ENCODE data around the gene ATCAY.
"Not testable (repeated sequence)": the region's sequence is repeated elsewhere in the genome, so short reads cannot be mapped to it uniquely, and the experiment has no call there.

ATCAY gene

GRCh38 chr19:3904233-3904632, 23.7 kb downstream of the ATCAY start:
- no peak for DNase-seq

DNA sequence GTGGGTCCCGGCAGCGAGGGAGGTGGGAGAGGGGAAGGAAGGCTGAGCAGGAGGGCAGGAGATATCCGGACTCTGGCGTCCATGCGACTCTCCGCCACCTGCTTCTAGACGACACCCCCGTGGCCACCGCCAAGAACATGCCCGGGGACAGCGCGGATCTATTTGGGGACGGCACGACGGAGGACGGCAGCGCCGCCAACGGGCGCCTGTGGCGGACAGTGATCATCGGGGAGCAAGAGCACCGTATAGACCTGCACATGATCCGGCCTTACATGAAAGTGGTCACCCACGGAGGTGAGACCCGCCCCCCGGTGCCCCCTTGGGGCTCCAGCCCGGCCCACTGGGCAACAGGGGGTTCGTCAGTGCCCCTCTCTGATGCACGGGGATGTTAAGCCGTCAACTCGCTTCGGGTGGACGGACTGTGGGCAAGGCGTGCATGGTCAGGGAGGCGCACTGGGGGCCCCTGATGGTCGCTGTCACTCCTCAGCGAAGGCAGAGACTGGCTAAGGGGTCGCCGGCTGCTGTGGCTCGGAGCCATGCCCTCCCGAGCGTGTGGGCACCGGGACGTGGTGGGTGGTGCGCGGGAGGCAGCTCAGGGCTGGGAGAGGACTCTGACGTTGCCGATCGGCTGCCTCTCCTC, 27.3 kb downstream of the ATCAY start:
- no peak for DNase-seq

- DNase-seq, result no peak
Observed at GRCh38 chr19:3908266-3909054, 28.0 kb downstream of the ATCAY start.

DNA sequence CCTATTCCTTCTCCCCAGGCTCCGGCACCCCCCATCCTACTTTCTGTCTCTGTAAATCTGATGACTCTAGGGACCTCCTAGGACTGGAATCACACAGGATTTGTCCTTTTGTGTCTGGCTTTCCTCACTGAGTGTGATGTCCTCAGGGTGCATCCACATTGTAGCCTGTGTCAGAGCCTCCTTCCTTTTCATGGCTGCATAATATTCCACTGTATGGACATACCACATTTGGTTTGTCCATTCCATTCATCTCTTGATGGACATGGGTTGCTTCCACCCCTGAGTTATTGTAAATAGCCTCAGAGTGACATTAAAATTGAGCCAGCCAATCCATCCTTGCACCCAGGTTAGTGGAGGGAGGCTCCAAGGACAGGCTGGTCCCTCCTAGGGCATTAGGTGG, 29.6 kb downstream of the ATCAY start:
- no peak for DNase-seq

DNA sequence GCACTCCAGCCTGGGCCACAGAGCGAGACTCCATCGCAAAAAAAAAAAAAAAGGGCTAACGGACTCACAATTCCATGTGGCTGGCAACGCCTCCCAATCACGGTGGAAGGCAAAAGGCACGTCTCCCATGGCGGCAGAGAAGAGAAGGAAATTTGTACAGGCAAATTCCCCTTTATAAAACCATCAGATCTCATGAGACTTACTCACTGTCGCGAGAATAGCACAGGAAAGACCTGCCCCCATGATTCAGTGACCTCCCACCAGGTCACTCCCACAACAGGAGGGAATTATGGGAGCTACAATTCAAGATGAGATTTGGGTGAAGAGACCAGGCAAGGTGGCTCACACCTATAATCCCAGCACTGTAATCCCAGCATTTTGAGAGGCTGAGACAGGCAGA, 33.7 kb downstream of the ATCAY start:
- DNase-seq, result no peak

DNA sequence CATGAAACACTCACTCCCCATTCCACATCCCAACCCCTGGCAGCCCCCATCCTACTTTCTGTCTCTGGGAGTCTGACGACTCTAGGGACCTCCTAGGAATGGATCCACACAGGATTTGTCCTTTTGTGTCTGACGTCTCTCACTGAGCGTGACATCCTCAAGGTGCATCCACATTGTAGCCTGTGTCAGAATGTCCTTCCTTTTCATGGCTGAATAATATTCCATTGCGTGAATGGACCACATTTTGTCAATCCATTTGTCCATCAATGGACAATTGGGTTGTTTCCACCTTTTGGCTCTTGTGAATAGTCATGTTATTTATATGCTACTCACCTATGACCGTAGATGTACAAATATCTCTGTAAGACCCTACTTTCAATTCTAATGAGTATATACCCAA, 35.5 kb downstream of the ATCAY start:
- DNase-seq, result no peak

DNA sequence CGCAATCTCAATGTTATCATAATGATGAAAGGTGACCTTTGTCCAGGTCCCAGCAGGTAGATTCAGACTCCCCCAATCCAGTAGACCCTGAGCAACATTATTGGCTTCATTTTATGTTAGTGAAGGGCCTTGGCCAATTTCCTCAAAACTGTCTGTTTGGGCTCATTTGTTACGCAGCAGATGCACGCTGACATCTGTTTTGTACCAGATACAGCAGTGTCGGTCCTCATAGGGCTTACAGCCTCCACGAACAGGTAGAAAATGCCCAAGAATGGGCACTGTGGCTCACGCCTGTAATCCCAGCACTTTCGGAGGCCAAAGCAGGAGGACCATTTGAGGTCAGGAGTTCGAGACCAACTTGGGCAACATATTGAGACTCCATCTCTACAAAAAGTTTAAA, 39.3 kb downstream of the ATCAY start:
- no peak for DNase-seq

DNA sequence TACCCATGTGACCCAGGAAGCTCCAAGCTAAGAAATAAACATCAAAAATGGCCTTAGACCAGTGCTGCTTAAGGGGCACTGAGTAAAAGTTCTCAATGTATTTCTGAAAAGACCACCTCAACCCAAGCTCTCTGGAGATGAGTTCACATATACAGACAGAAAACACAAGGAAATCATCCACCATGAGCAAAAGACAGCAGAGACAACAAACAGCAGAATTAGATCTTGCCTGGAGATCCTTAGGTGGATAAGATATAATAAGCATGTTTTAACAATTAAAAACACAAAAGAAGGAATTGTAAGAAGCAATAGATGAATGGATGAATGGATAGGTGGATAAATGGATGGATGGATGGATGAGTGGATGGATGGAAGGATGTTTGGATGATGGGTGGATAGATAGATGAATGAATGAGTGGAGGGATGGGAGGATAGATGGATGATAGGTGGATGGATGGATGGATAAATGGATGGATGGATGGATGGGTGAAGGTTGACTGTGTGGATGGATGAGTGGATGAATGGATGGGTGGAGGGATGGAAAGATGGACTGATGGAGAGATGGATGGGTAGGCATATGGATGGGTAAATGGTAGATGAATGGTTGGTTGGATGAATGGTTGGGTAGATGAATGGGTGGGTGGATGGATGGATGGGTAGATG, 42.7 kb downstream of the ATCAY start:
- DNase-seq, result no peak

GRCh38 chr19:3923912-3924311, 43.4 kb downstream of the ATCAY start:
- DNase-seq, result no peak

GRCh38 chr19:3931041-3931440, 50.6 kb downstream of the ATCAY start:
- no peak for DNase-seq

DNA sequence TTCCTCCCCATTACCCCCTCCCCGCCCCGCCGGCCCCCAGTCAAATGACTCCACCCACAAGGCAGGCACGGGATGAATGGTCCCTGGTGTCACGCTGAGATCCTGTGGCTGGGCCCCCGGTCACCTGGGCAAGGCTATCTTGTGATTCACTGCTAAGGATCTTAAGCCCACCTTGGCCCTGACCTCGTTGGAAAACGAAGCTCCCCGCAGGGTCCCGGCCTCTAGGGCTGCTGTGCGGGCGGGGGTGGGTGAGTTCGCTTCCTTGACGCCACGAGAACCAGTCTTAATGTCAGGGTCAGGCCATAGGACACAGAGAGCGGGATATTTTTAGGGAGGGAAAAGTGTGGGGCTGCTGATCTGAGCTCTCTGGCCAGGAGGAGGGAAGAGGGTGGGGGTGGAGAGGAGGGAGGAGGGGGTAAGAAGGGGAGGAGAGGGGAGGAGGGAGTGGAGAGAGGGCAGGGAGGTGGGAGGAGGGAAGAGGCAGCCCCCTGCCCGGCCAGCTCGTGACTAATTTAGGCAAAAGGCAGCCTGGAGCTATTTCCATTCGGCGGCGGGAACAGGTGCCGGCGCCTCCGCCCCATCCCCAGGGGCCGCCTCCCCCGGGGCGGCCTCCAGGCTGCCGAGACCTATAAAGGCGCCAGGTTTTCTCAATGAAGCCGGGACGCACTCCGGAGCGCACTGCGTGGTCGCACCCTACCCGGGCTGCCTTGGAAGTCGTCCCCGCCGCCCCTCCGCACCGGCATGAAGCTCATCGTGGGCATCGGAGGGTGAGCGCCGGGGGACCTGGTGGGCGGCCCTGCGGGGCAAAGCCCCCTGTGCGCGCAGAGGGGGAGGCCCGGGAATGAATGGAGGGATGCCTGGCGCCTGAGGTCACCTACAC, 52.7 kb downstream of the ATCAY start, which contains the start of gene NMRK2:
TSS of gene NMRK2 (plus strand) at position 139 of the 880 bp plus-strand sequence. CDS start at position 742, 603 bp downstream.
- DNase-seq, result no peak

GRCh38 chr19:3936506-3937442, 56.3 kb downstream of the ATCAY start:
- DNase-seq, result no peak

DNA sequence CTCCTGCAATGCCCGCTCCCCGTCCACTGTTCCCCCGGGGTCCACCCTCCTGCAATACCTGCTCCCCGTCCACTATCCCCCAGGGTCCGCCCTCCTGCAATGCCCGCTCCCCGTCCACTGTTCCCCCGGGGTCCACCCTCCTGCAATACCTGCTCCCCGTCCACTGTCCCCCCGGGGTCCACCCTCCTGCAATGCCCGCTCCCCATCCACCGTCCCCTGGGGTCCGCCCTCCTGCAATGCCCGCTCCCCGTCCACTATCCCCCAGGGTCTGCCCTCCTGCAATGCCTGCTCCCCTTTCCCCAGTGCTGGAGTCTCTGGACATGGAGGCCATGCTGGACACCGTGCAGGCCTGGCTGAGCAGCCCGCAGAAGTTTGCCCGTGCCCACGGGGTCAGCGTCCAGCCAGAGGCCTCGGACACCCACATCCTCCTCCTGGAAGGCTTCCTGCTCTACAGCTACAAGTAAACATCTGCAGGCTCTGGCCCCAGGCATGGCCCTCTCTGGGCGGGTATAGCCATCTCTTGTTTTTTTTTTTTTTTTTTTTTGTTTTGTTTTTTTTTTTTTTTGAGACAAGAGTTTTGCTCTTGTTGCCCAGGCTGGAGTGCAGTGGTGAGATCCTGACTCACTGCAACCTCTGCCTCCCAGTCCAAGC, 57.9 kb downstream of the ATCAY start:
- DNase-seq, result not testable (repeated sequence)

DNA sequence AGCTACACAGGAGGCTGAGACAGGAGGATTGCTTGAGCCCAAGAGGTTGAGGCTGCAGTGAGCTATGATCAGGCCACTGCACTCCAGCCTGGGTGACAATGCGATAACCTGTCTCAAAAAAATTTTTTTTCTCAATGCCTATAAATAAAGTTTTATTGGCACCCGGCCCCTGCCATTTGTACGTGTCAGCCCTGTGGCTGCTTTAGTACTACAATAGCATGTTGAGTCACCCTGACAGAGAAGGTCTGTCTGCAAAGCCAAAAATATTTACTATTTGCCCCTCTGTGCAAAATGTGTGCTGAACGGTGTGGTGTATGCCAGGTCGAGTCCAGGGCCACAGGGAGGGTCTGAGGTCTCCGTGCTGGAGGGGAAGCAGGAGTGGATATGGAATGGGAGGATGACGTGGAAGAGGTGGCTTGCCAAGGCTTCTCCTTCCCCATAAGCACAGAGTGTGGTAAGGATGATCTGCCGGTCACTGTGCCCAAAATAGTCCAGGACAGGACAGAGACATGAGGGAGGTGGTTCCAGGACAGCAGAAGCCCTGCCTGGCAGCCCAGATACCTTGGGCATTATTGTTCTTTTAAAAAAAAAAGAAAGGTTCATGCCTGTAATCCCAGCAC, 62.4 kb downstream of the ATCAY start:
- DNase-seq, result no peak

- no peak for DNase-seq
Observed at GRCh38 chr19:3944018-3944721, 63.7 kb downstream of the ATCAY start.

DNA sequence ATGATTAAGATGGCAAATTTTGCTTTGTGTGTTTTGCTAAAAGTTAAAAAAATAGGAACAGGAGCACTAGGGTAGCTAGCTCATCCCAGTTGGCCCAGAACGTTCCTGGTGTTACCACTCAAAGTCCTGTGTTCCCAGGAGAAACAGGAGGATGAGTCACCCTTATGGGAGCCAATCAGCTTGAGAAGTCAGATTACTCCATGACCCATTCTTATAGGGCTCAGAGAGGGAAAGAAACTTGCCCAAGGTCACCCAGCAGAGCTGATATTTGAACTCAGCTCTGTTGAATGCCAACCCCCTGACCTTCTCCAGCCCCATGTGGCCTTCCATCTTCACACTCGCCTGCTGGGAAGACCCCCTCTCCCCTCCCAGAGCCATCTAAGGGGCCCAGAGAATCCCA, 65.4 kb downstream of the ATCAY start:
- DNase-seq, result no peak

DNA sequence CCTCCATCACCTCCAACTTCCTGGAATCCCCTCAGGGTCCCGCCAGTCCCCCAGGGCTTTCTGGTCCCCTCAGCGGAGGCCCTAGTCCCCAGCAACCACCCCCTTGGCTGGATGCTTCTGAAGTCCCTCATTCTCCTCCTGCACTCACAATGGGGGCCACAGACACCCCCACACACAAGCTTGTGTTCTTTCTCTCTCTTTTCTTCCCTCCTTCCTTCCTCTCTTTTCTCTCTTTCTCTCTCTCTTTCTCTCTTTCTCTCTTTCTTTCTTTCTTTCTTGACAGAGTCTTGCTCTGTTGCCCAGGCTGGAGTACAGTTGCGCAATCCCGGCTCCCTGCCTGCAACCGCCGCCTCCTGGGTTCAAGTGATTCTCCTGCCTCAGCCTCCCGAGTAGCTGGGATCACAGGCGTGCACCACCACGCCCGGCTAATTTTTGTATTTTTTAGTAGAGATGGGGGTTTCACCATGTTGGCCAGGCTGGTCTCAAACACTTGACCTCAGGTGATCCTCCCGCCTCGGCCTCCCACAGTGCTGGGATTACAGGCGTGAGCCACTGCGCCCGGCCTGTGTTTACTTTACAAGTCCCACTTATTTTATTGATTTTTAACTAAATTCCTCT, 66.9 kb downstream of the ATCAY start:
- DNase-seq, result not testable (repeated sequence)

GRCh38 chr19:3949294-3949693, 68.8 kb downstream of the ATCAY start:
- no peak for DNase-seq

All from cerebellar nuclear complex (tissue), 1 donor.